ENCODE results near the gene ATP2B1.

The ATP2B1 gene

DNA sequence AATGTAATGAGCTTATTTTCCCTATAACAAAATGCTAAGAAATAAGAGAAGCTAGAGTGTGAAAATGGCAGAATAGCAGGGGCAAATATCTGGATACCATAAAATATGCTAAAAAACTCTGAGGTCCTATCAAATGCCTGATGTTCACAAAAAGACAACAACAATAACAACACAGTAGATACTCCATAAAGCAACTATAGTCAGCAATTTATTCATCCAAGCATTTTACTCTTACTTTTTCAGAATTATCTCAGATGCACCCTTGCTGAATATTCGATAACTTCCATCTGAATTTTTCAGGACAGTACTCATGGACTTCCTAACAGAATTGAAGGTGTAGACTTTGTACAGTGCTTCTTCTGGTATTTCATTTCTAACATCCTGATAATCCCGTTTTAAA, 88.9 kb downstream of the ATP2B1 start:
- peaks cover 2% of the 10 kb centered on the region for H3K36me3 ChIP-seq (ENCODE audit: control insufficient read depth, insufficient read depth, low read length)
- DNase-seq (ENCODE audit: extremely low read depth, insufficient read length) = no peak
- TF ChIP-seq, protein P1, sequence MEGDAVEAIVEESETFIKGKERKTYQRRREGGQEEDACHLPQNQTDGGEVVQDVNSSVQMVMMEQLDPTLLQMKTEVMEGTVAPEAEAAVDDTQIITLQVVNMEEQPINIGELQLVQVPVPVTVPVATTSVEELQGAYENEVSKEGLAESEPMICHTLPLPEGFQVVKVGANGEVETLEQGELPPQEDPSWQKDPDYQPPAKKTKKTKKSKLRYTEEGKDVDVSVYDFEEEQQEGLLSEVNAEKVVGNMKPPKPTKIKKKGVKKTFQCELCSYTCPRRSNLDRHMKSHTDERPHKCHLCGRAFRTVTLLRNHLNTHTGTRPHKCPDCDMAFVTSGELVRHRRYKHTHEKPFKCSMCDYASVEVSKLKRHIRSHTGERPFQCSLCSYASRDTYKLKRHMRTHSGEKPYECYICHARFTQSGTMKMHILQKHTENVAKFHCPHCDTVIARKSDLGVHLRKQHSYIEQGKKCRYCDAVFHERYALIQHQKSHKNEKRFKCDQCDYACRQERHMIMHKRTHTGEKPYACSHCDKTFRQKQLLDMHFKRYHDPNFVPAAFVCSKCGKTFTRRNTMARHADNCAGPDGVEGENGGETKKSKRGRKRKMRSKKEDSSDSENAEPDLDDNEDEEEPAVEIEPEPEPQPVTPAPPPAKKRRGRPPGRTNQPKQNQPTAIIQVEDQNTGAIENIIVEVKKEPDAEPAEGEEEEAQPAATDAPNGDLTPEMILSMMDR (IDR thresholded peaks at IDR 0.05; ENCODE audit: insufficient read depth, low read length, poor library complexity, severe bottlenecking) = no peak

GRCh38 chr12:89618113-89618862, 90.3 kb downstream of the ATP2B1 start:
- DNase-seq (ENCODE audit: extremely low read depth, insufficient read length) = no peak
- Histone ChIP-seq H3K4me3 (replicated peaks; ENCODE audit: low read depth, low read length) (no peak overlapping the region), H3K36me3 (ENCODE audit: control insufficient read depth, insufficient read depth, low read length) (peaks cover 2% of the 10 kb centered on the region)

More for the DNA sequence above, 88.9 kb downstream of the ATP2B1 start:
- H3K27me3 ChIP-seq (replicated peaks; ENCODE audit: control insufficient read depth, insufficient read depth, low read length) = no peaks in the 10 kb centered on the region
- H3K4me3 ChIP-seq (replicated peaks; ENCODE audit: low read depth, low read length) = no peak overlapping the region

DNA sequence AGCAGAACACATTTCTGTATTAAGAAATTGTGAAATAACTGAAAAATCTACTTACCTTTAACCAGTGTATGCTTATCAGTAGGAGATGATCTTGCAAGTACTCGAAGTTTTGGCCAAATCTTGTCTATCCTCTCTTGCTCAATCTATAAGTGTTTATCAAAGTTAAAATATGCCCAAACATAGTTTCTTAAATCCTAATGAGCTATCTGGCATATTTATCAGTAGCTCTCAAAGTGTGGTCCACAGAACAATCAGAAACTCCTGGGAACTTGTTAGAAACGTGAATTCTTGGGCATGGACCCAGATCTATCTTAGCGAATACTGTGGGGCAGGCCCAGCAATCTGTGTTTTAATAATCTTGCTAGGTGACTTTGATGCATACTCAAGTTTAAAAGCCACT, 98.3 kb downstream of the ATP2B1 start:
- DNase-seq (ENCODE audit: extremely low read depth, insufficient read length) = no peak
- TF ChIP-seq, protein P1 (IDR thresholded peaks at IDR 0.05; ENCODE audit: insufficient read depth, low read length, poor library complexity, severe bottlenecking) = no peak
- Histone ChIP-seq H3K27me3 (replicated peaks; ENCODE audit: control insufficient read depth, insufficient read depth, low read length) (no peaks in the 10 kb centered on the region), H3K4me3 (replicated peaks; ENCODE audit: low read depth, low read length) (no peak overlapping the region), H3K36me3 (ENCODE audit: control insufficient read depth, insufficient read depth, low read length) (no peaks in the 10 kb centered on the region; the same call in 1 of the 2 replicates)

More at GRCh38 chr12:89618113-89618862, 90.3 kb downstream of the ATP2B1 start:
- H3K27me3 ChIP-seq (replicated peaks; ENCODE audit: control insufficient read depth, insufficient read depth, low read length) = no peaks in the 10 kb centered on the region
- TF ChIP-seq, protein P1 (IDR thresholded peaks at IDR 0.05; ENCODE audit: insufficient read depth, low read length, poor library complexity, severe bottlenecking) = no peak

DNA sequence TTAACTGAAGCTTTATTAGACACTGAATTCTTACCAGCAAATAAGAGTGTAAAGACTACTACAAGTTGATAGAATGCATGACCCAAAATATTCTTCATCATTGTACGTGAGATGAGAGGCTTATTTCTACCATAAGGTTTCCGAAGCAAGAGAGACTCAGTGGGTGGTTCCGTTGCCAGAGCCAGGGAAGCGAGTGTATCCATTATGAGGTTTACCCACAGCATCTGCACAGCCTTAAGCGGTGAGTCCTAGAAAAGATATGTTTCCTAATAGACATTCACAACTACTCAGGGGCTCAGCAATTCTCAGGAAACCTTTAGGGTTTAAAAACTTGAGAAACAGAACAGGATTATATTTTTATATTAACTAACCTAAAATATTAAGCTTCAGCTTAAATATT, 105.0 kb downstream of the ATP2B1 start:
- Histone ChIP-seq H3K4me3 (replicated peaks; ENCODE audit: low read depth, low read length) (no peak overlapping the region), H3K27me3 (replicated peaks; ENCODE audit: control insufficient read depth, insufficient read depth, low read length) (no peaks in the 10 kb centered on the region), H3K36me3 (ENCODE audit: control insufficient read depth, insufficient read depth, low read length) (peaks cover 4% of the 10 kb centered on the region; the same call in 1 of the 2 replicates)
- DNase-seq (ENCODE audit: extremely low read depth, insufficient read length) = no peak
- TF ChIP-seq, protein P1 (IDR thresholded peaks at IDR 0.05; ENCODE audit: insufficient read depth, low read length, poor library complexity, severe bottlenecking) = no peak

GRCh38 chr12:89597770-89598169, 110.9 kb downstream of the ATP2B1 start:
- Histone ChIP-seq H3K4me3 (replicated peaks; ENCODE audit: low read depth, low read length) (no peak overlapping the region), H3K27me3 (replicated peaks; ENCODE audit: control insufficient read depth, insufficient read depth, low read length) (no peaks in the 10 kb centered on the region), H3K36me3 (ENCODE audit: control insufficient read depth, insufficient read depth, low read length) (peaks cover 4% of the 10 kb centered on the region)
- peak; percentile 15 for DNase-seq (ENCODE audit: extremely low read depth, insufficient read length)
- TF ChIP-seq, protein P1 (IDR thresholded peaks at IDR 0.05; ENCODE audit: insufficient read depth, low read length, poor library complexity, severe bottlenecking) = no peak
